ENCODE results near the gene TIMD4.
"Not testable (repeated sequence)": the region's sequence is repeated elsewhere in the genome, so short reads cannot be mapped to it uniquely, and the experiment has no call there.

Gene TIMD4

DNA sequence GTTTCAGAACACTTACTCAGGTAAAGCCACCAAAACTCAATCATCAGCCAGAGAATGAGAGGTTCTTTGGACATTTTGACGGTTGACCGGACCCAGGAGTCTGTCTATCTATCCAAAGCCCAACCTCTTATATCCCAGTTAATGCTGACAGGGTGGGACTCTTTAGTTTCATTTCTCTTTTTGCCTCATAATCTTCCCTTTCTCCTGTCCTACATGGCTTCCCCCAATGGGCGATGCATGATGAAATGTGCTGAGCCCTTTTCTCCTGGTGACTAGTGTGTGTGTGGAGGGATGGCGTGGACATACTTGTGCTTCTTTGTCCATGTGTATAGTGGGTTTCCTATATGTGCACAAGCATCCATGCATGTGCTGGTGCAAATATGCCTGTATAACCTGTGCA lies at the start of gene TIMD4:
TIMD4 (minus strand) TSS at position 102 of the 400 bp plus-strand sequence; CDS start at position 74, 28 bp downstream.
- DNase-seq (ENCODE audit: low read depth) = no peak

DNA sequence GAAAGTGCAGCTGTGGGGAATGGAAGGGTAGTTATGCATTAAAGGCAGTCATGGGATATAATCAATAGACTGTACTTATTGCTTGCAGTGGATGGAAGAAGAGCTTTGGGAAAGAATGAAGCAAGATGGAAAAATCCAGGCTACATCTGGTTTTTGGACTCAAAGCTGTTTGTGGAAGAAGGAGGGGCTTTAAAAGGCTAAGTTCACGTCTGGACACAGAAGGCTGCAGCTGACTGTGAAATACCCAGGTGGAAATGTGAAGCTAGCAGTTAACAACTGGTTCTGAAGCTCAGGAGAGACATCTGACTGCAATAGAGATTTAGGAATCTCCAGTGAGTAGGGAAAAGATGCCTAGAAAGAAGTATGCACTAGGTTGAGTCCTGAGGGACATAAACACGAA lies 43.2 kb upstream of the TIMD4 start:
- DNase-seq (ENCODE audit: low read depth) = no peak

DNA sequence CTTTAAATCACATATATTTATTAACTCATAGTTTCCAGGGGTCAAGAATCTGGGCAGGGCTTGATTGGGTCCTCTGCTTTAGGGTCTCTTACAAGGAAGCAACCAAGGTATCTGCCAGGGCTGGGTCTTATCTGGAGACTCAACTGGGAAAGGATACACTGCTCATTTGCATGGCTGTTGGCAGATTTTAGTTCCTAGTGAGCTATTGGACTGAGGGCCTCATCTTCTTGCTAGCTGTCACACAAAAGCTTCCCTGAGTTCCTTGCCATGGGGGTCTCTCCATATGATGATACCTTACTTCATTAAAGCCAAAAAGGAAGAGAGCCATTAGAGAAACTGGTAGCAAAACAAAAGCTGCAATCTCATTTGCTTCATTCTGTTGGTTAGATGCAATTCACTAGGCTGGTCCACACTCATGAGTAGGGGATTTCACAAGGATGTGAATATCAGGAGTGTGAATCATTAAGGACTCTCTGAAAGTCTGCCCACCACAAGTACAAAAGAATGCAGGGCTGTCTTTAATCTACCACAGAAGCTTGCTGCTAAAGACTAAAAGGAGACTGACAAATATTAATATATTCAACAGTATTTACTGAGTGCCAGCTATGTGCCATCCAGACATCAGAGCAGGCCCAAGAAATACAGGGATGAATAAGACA lies 42.0 kb upstream of the TIMD4 start:
- DNase-seq (ENCODE audit: low read depth) = no peak

DNA sequence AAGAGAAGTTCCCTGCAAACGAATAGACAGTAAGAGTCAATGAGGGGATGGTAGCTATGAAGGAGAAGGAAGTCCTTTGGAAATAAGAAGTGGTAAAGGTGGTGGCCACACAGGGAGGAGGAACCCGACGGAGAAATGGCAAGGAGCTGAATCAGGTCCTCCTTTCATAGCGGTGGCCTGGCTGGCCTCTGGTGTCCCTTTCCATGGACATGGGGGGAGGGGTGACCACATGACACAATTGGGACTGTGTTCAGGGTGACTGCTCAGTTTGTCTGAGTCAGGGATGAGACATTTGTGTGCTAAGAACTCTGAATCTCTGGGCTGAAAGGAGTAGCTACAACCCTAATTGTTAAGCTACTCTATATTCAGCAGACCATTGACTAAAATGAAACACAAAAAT lies 28.7 kb upstream of the TIMD4 start:
- DNase-seq (ENCODE audit: low read depth) = no peak

DNA sequence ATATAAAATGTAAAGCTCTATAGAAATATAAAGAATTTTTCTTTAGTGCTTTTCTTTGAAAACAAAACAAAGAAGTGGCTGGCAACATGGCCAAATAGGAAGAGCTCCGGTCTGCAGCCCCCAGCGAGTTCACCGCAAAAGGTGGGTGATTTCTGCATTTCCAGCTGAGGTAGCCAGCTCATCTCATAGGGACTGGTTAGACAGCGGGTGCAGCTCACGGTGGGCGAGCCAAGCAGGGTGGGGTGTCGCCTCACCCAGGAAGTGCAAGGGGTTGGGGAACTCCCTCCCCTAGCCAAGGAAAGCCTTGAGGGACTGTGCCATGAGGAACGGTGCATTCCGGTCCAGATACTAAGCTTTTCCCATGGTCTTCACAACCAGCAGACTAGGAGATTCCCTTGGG lies 21.0 kb upstream of the TIMD4 start:
- no peak for DNase-seq (ENCODE audit: low read depth)

DNA sequence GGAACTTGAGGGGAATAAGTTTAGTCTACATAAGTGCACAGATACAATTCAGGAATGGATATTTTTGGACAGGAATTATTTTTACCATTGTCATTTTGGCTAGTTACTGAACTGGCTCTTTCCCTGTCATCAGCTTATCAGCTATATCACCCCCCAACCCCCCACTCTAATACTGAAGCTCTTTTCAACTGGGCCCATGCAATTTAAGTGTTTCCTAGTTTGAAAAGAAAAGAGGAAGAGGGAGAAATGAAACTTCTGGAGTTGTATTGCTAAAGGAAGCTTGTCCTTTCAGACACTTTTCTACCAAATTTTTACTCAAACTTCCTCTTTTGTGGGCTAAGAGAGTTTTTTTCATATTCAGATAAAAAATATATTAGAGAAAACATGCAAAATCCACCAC lies 18.5 kb upstream of the TIMD4 start:
- no peak for DNase-seq (ENCODE audit: low read depth)

DNA sequence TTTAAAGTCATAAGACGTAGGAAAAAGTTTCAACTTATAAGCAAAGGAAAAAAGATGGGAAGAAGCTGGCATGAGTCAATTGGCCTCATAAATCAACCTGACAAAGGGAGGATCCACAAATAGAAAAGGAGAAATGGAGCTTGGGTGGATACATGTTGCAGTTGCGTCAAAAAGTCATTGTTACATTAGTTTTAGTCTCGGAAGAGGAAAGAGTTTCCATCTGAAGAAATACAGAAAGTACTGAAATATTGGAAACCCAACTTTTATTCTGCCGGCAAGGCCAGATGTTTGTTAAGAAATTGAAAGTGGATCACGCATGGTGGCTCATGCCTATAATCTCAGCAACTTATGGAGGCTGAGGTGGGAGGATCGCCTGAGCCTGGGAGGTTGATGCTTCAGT lies 11.3 kb upstream of the TIMD4 start:
- no peak for DNase-seq (ENCODE audit: low read depth)

DNA sequence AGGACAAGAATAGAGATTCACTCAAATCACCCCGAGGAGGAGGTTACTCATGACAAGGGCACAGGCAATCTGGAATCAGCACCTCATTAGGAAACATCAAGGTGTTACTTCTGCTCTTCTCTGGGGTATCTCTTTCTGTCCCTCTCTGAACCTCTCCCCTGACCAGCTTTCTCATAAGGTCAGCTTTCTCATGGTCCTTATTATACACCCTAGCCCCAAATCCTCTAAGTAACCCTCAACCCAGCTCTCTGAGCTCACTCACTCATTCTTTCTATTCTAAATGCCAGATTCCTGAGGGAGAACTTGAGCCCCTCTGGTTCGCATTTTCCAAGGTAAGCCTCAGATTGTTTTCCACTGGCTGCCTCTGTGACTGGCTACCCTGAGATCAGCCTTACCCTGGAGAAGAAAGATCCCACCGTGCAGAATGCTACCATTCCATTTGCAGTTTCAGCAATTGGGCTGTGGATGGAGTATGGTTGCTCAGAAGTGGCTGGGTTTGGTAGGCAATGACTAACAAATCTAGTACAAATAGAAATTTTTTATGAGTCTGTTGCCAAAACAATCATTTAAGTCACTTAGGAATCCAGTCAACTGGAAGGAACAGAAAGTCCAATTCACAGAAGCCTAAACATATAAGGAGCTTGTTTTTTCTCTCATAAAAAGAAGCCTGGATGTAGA lies 9.0 kb upstream of the TIMD4 start:
- DNase-seq (ENCODE audit: low read depth) = no peak

DNA sequence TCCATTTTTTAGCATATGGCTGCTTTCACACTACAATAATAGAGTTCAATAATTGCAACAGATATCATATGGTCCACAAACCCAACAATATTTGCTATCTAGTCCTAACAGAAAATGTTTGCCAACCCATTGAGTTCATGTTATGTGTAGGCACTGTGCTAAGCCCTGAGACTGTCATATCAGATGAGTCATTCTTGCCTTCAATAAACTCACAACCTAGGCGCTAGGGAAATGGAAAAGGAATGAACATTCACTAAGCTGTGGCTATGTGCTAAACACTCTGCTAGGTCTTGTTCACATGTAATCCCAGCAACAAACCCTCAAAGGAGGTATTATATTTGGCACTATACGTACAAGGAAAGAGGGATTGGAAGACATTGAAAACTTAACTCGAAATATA lies 8.4 kb upstream of the TIMD4 start:
- DNase-seq (ENCODE audit: low read depth) = no peak

DNA sequence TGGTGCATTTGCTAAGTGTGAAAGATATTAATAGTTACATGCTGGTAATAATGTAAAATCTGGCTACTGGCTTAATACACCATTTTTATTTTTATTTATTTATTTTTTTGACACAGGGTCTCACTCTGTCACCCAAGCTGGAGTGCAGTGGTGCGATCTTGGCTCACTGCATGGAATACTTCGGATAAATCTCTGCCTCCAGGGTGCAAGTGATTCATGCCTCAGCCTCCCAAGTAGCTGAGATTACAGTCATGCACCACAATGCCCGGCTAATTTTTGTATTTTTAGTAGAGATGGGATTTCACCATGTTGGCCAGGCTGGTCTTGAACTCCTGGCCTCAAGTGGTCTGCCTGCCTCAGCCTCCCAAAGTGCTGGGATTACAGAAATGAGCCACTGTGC lies 4.4 kb upstream of the TIMD4 start:
- DNase-seq (ENCODE audit: low read depth) = not testable (repeated sequence)

DNA sequence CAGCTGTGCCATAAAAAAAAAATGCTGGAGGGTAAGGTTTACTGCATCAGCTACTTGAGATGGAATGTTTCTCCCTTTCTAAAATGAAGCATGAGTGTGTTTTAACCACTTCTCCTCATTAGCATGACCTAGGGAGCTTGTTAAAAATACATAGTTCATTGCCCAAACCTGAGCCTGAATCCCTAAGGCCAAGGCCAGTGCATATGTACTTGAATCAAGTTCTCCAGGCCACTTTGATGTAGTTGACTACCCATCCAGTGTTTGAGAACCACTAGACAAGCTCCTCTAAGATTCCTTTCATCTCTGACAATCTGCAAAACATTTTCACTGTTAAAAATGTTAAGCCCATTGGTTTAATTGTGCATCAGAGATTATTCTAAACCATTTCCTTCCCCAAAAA lies 6.7 kb downstream of the TIMD4 start:
- no peak for DNase-seq (ENCODE audit: low read depth)

DNA sequence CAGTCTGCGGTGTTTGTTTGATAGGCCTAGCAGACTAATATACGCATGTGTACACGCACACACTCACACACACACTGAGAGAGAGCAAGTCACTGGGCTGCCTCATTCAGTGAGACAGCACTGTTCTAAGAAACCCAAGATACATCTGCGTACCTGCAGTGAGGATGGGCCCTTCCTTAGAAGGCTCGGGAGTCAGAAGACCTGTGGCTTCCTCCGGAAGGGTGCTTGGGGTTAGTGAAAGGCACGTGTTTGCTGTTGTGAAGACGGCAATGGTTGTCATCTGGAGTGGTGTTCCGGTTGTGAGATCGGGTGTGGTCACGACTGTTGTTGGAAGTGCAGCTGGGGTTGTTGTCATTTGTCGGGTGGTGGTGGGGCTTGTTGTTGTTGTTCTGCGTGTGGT lies 11.7 kb downstream of the TIMD4 start:
- no peak for DNase-seq (ENCODE audit: low read depth)

DNA sequence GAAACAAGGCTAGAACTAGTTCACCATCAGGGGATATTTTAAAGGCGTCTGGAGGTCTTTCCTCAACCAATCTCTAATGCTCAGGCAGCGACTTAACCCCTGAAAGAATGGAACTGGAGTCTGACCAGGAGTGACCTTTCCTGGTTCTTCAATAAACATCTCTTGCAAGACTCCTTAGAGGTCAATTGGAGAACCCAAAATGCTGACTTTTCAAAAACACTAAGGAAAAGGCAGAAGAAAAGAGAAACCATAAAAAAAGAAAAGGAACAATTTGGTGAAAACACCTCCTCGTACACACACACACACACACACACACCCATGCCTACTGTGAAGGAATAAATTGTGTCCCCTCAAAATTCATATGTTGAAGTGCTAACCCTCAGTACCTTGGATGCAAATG lies 12.3 kb downstream of the TIMD4 start:
- no peak for DNase-seq (ENCODE audit: low read depth)

DNA sequence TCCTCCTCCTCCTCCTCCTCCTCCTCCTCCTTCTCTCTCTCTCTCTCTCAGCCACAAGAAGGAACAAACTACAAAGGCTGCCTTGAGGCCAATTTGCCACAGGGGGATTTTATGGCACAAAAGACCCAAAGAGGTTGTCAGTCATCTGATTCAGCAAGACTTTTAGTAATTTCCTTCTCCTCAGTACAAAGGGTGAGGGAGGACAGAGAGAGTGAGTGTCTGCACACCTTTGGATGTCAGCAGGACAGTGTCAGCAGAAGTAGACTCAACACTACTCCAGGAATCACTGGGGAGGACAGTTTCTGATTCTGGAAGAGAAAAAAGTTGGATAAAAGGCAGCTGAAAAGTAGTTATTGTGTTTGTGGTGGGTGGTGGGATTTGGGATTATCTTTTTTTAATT lies 13.6 kb downstream of the TIMD4 start:
- DNase-seq (ENCODE audit: low read depth) = no peak

DNA sequence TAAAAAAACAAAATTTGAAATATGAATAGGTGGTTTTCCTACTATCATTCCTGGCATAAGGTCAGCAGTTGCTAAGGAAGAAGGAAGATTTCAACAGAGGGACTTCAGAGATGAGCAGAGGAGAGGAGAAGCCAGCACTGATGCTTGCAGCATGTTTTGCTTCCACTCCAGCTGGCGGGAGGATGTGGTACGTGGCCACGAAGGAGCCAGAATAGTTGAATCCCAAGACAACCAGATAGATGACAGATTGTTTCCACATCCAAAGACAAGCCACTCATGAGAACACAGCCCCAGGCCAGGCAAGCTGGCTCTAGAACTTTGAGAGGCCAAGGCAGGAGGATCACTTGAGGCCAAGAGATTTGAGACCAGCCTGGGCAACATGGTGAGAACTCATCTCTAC lies 15.1 kb downstream of the TIMD4 start:
- no peak for DNase-seq (ENCODE audit: low read depth)

DNA sequence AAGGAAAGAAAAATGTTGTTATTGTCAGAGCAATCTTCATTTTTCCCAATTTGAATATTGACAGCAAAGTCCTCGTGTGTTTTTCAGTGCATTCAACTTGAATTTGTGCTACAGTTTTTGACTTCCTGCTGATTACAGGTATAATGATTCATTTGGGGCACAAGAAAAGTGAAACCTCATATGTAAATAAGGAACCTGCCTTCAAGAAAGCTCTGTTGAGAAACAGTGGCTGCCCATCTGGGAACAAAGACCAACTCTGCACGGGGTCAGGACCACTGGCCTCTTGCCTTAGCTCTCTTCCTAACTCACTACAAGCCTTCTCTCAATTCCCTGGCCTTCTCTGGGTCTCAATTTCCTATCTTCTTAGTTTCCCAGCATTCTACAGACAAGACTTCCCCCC lies 21.0 kb downstream of the TIMD4 start:
- no peak for DNase-seq (ENCODE audit: low read depth)

DNA sequence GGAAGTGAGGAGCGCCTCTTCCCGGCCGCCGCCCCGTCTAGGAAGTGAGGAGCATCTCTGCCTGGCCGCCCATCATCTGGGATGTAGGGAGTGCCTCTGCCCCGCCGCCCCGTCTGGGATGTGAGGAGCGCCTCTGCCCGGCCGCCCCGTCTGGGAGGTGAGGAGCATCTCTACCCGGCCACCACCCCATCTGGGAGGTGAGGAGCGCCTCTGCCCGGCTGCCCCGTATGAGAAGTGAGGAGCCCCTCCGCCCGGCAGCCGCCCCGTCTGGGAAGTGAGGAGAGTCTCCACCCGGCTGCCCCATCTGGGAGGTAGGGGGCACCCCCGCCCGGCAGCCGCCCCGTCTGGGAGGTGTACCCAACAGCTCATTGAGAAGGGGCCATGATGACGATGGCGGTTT lies 22.6 kb downstream of the TIMD4 start:
- DNase-seq (ENCODE audit: low read depth) = not testable (repeated sequence)

DNA sequence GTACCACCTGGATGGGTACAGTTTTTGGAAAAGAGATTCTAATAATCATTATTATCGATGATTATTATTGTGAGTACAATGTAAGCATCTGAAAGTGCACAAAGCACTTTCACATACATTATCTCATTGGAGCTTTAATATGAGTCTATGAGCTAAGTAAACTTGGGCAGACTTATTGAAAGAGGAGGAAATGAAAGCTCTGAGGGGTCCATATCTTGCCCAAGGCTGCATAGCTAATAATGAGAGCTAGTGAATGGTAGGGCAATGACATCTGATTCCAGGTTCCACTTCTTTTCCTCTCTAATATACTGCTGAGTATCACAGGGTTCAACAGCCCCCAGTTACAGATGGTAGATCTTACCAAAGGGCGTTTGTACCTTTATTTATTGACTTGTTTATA lies 26.1 kb downstream of the TIMD4 start:
- no peak for DNase-seq (ENCODE audit: low read depth)

DNA sequence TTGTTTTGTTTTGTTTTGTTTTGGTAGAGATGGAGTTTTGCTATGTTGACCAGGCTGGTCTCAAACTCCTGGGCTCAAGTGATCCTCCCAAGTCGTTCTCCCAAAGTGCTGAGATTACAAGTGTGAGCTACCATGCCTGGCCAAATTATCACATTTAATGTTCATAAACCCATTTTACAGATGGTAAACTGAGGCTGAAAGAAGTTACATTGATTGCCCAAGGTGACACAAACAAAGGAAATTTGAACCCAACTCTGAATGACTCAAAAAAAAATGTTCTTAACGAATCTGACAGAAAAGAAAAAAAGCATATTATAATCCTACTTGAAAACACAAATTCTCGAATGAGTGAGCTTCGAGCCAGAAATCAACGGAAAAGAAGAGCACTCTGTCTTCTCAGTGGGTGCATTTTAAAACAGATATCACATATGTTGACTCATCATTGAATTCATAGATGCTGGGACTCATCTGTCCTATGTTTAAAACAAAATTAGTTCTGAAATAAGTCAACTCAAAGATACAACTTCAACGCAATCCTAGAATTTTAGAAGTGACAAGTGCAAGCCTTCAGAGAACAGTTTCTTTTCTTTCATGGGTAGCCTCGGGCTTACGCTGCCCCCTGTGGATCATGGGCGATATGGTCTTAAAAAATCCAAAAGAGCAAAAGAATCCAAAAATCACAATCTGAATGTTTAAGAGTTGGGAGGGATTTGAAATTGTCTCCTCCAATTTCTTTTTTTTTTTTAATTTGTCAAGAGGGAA lies 28.4 kb downstream of the TIMD4 start:
- DNase-seq (ENCODE audit: low read depth) = no peak

DNA sequence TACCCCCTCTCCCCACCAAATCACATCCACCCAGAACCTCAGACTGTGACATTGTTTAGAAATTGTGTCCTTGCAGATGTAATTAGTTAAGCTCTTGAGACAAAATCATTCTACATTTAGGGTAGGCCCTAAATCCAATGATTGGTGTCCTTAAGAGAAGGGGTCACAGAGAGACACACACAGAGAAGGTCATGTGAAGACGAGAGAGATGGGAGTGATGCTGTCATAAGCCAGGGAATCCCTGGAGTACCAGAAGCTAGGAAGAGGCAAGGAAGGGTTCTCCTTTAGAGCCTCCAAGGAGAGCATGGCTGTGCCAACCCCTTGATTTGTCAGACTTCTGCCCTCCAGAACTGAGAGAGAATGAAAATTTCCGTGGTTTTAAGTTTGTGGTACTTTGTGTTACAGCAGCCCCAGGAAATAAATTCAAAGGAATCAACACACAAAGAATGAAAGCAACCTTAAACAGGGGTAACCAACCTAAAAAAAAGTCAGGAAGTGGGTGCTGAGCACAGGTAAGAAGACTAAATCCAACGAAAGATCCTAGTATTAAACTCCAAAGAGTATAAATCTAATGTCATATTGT lies 33.6 kb downstream of the TIMD4 start:
- no peak for DNase-seq (ENCODE audit: low read depth)

DNA sequence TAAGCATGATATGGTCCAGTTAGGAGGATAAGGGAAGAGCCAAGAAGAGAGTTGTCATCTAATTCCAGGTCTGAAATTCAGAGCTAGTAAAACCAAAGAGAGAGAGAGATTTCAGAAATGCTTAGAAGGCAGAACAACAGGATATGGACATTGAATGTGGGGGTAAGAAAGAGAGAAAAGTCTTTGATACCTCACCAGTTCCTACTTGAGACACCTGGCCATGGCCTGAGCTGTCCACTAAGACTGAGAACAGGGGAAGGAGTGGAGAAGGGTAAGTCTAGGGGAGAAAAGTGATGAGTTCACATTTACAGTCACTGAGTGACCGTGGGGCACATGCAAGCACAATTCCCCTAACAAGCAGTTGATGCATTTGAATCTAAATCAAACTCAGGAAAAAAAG lies 35.5 kb downstream of the TIMD4 start:
- no peak for DNase-seq (ENCODE audit: low read depth)

DNA sequence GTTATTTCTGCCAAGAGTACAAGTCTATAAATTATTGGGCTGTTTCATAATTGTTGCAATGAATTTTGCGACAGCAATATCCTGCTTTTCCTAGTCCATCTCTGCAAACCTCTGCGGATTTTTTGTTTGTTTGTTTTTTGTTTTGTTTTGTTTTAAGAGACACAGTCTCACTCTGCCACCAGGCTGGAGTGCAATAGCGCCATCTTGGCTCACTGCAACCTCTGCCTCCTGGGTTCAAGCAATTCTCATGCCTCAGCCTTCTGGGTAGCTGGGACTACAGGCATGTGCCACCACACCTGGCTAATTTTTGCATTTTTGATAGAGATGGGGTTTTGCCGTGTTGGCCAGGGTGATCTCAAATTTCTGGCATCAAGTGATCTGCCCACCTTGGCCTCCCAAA lies 37.3 kb downstream of the TIMD4 start:
- DNase-seq (ENCODE audit: low read depth) = not testable (repeated sequence)

DNA sequence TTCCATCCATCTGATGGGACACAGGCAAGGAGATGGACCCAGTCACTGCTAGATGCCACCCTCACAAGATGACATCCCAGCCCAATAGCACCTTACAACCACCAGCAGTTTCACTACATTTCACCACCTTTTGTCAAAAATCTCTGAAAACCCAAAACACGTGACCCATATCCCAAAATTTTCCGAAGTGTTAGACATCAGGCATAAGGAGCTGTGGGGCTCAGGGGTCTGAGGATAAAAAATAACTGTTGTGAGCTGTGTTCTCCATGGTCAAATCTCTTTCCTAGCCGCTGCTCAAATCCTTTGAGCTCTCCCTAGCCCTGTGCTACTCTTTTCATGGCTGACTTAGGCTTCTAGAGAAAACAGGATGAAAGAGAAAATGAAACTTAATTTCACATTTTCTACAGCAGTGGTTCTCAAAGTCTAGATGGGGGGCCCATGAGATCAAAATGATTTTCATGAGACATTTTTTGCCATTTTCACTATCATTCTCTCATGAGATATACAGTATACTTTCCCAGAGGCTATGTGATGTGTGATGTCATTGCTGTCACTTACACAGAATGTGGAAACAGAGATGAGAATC lies 40.7 kb downstream of the TIMD4 start:
- no peak for DNase-seq (ENCODE audit: low read depth)
